Hematopoietic multipotent progenitor cell treated with erythropoietin and hydrocortisone succinate and interleukin-3 and kit ligand, for 17 days (in vitro differentiated cells): ENCODE measurements around the gene AGPAT1.
A peak's percentile ranks its signal among the peaks of the same experiment; 100 is the strongest.
"Not testable (repeated sequence)": the region's sequence is repeated elsewhere in the genome, so short reads cannot be mapped to it uniquely, and the experiment has no call there.

Source experiments
- DNase-seq: peaks from one replicate; pipeline ENCODE4 v3.0.0-alpha.2; 2015; ENCODE audit warnings: low spot score

The AGPAT1 gene, protein sequence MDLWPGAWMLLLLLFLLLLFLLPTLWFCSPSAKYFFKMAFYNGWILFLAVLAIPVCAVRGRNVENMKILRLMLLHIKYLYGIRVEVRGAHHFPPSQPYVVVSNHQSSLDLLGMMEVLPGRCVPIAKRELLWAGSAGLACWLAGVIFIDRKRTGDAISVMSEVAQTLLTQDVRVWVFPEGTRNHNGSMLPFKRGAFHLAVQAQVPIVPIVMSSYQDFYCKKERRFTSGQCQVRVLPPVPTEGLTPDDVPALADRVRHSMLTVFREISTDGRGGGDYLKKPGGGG

DNA sequence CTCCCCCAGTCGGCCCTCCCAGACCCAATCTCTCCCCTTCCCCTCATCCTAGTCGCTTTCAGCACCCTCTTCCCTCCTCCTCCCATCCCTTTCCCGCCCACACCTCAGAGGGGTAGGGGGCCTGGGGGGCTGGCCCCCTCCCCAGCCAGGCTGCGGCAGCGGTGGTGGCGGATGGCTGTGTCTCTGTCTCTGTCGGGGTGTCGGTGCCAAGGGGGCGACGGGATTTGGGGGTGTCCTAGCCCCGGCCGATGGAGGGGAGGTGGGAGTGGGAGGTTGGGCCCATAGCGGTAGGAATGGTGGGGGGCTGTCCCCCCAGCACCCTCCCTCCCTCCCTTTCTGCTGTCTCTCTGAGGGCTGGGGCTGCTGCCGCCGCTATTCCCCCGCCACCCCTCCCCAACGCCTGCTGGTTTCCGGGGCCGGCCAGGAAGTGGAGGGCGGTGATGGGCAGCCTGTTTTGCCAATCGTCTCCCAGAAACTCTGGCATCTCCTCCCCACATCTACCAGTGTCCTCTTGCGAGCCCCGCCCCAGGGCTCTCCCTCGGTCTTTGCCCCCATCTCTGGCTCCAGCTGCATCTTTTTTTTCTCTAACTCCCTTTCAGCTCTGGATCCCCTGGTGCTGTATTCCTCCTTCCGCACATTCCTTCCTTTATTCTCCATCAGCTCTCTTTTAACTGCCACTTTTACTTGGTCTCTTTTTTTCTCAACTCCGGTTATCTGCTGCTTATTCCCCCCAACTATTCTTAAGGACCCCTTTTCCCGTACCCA lies at the start of gene AGPAT1:
Gene AGPAT1, minus strand, starts transcription at position 374 of the 765 bp plus-strand sequence. CDS start 4,588 bp downstream, outside the sequence.
- peak; percentile 95 for DNase-seq

DNA sequence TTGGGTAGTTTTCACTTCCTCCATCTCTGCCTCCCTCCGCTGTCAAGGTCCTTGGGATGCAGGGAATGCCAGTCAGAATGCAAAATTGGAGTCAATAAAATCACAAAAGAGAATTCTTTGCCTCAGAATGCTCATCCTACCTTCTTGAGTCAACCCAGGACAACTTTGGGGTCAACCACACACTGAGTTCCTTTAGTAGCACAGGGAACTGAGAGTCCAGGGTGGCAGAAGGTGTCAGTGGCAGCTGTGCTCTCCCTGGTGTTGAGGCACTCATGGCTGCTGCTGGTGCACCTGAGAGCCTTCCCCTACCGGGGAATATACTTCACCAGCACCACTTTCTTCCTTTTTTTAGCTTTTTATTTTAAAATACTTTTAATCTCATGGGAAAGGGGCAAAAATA lies 48.8 kb upstream of the AGPAT1 start:
- DNase-seq: no peak

DNA sequence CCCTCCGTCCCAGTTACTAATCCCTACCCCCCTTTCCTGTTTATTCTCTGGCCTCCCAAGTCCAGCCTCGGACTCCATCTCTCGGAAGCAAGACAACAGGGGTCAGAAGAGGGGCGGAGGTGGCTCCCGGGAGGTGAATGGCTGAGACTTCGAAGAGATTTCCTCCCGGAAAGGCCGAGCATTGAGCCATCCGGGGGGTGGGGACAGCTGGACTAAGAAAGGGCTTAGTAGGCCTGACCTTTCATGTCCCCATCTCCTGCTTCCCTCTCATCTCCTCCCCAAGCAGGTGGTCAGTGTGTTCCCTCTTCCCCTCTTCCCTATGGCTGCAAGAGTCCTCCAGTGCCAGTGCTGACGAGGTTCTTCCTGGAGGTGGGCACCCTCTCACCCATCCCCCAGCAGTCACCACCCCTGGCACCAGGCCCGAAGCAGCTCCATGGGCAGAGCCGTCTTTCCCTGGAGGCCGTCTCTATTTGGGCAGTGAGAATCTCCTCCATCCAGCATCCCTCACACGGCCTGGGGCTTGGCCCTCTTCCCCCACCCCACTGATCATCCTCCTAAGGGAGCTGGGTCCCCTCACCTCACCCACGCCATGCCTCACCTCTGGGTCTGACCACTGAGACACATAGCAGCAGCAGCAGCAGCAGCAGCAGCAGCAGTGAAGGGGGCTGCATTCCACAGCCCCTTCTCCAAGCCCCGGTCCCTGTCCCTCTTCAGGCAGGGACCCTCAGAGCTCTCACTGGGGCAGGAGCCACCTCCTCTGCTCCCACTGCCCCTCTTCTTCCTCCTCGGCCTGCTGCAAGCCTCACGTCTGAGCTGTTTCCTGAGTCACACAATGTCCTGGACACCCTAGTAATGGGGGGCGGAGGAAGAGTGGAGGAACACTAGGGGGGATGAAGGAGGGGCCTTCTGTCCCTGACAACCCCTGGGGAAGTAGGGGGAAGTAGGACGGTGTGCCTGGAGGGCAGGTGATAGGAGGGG lies 47.7 kb upstream of the AGPAT1 start, which contains the start of gene NOTCH4:
Gene NOTCH4, minus strand, starts transcription at position 810 of the 978 bp plus-strand sequence. Its CDS starts 139 bp downstream, at position 671.
- DNase-seq: no peak

DNA sequence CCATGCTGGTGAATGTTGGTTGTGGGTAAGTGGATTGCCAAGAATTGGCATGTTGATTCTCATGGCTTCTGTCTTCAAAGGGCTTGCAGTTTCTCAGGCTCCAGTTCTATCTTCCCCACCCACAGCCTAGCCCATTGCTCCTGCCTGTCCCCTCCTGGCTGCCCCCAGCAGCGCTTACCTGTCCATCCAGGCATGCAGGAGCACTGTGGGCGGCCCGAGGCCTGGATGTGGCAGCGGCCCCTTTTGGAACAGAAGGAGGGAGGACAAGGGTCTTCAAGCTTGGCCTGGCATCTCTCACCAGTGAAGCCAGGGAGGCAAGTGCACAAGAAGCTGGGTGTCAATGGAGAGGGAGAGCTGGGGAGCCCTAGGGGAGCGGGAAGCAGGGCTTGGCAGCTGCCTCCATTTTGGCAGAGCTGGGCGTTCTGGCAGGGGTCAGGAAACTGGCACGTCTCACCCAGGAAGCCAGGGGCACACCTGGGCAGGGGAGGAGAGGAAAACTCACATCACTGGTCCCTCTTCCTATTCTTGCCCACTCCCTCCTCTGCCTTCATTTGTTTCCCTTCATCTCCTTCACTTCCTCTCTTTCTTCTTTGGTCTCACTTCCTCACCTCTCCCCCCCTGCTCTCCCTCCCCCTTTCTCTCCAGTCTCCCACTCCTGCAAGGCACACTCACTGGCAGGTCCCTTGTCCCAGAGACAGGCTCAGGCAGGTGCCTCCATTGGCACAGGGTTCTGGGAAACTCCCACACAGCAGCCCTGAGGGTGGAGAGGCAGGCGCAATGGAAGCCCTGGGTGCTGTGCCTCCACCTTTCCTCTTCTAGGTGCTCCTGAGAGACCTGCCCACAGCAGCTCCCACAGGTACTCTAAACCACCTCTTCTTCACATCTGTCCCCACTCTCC lies 46.7 kb upstream of the AGPAT1 start:
- no peak for DNase-seq

DNA sequence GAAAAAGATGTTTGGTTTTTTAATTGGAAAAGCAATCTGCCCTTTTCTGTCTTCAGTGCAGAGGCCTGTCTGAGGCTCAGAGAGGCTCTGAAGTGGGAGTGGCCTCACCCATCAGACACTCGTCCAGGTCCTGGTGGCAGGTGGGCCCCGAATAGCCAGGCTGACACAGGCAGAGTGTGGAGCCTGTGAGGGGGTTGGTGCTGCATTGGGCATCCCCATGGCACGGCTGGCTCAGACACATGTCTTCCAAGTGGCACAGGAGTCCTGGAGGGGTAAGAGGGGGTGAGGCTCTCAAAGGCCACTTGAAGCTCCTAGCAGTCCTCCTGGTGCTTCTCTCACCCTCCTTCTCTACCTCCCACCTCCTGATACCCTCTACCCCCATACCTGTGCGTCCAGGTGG lies 44.1 kb upstream of the AGPAT1 start:
- DNase-seq: no peak

DNA sequence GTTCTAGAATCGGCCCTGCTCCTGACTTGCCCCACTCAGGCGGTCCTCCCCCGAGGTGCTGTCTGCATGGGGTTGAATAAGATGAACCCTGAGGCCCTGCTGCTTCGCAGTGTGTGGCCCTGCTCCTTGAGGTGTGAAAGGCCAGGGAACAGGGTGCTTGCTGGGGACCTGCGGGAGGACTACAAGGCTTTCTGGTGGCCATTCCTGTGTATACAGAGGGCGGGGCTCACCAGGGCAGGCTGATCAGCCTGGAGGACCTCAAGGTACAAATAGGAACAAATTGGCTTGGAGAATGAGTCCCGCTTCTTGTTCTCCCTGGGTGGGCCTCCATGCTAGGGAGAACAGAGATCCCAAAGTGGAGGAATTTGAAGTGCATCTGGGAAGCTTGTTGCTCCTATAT lies 42.3 kb upstream of the AGPAT1 start:
- no peak for DNase-seq

DNA sequence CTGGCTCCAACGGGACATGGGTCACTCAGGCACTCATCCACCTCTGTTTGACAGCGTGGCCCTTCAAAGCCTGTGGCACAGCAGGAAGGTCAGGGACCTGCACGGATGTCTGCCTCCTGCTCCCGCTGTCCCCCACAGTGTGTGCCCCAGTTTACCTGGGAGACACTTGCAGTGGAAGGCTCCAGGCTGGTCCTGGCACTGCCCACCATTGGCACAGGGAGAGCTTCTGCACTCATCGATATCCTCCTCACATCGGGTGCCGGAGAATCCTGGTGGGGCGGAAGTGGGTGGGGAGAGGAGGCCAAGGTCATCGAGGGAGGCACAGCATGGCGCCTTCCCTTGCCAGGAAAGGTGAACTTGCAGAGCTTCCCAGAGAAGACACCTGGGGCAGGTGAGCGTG lies 41.1 kb upstream of the AGPAT1 start:
- DNase-seq: no peak

DNA sequence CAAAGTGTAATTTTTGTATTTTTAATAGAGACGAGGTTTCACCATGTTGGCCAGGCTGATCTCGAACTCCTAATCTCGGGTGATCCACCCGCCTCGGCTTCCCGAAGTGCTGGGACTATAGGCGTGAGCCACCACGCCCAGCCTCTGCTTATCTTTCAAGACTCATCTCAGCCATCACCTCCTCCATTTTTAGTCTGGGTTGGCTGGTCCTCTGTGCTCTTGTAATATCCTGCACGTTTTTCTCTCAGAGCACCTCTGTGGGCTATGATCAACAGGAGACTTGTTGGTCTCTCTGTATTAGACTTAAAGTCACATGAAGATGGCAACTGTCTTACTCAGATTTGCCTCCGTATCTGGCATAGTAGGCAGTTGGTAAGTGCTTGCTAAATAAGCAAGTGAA lies 40.4 kb upstream of the AGPAT1 start:
- DNase-seq: no peak

DNA sequence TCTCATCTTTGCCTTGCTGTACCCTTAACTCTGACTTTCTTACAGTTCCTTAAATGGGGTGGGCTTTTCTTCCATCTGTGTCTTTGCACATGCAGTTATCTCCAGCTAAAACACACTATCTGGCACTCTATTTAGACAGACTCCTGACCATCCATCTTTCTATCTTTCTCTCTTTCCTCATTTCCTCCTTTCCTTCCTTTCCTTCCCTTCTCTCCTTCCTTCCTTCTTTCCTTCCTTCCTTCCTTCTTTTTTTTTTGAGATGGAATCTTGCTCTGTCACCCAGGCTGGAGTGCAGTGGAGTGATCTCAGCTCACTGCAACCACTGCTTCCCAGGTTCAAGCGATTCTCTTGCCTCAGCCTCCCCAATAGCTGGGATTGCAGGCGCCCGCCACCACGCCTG lies 39.7 kb upstream of the AGPAT1 start:
- no peak for DNase-seq

DNA sequence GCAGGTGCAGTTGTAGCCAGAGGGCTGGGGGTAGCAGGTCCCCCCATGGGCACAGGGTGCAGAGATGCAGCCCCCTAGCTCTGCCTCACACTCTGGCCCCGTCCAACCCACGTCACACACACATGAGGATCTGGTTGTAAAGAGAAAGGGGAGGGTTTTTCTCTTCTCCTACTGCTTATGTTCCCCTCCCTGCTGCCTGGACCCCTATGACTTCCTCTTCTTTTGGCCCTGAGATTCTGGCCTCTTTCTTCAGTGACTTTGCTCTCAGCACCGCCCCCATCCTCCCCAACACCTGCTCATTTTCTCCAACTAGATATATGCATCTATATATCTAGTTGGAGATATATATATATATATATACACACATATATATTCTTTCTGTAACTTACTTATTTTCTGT lies 38.2 kb upstream of the AGPAT1 start:
- no peak for DNase-seq

DNA sequence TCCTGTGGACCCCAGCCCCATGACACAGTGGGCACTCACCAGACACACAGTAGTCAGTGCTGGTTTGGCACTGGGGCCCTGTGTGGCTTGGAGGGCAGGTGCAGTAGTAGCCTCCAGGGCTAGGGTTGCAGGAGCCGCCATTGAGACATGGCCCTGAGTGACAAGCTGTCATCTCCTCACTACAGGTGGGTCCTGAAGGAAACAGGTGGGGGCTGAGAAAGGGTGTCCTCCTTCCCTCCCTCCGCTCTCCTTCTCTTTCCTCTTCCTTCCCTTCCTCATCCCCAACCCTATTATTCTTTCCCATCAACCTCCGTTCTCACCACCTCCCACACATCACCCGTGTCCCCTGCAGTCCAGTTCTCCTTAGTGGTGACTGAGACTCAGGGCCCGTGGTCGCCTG lies 37.8 kb upstream of the AGPAT1 start:
- DNase-seq: no peak

DNA sequence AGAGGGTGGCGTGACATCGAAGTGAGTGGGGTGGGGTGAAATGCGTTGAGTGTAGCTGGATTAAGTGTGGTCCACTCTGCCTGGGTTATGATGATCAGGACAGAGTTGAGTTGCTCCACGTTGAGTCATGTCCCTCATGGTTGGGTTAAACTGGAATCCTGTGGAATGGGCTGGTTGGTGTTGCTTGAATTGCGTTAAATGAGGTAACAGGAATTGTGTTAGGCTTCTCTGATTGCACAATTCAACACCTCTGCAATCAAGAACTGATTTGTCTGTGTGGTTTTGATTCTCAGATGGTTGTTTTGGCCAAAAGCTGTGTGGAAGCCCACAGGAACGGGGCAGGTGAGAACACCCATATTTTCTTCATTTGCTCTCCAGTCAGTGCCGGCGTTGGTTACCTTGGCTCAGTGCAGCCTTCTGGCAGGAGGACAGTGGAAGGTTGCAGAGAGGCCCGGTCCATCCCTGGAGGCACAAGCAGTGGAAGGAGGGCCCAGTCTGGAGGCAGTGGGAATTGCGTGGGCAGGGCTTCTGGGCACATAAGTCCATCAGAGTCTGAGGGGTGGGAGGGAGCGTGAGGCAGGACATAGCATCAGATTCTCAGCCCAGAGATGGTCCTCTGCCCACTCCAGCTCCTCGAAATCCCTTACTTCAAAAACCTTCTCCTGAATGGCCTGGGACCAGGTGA lies 36.3 kb upstream of the AGPAT1 start:
- DNase-seq: no peak

DNA sequence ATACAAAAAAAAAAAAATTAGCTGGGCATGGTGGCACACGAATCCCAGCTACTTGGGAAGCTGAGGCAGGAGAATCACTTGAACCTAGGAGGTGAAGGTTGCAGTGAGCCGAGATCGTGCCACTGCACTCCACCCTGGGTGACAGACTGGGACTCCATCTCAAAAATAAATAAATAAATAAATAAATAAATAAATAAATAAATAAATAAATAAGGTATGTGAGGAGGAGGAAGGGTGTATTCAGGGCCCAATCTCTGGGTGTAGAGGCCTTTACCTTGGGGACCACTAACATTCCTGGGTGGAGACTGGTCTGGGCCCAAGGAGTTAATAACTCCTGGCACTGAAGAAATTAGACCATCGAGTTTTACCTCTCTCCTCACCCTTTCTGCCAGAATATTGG lies 35.5 kb upstream of the AGPAT1 start:
- DNase-seq: not testable (repeated sequence)

DNA sequence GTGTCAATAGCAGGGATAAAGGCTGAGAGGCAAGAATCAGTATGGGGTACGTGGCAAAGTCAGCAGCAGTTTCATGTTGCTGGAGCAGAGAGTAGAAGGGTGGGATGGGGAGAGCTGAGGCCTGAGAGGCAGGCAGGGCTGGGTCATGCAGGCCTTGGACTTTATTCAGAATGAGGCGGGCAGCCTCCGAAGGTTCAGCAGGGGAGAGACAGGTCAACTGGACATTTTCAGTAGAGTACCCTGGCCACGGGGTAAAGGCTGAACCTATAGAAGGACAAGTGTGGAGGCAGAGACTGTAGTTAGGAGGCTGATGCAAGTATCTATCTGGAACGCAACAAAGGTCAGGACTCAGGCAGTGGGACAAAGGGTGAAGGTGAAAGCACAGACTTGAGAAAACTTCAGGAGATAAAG lies 34.3 kb upstream of the AGPAT1 start:
- DNase-seq: no peak

DNA sequence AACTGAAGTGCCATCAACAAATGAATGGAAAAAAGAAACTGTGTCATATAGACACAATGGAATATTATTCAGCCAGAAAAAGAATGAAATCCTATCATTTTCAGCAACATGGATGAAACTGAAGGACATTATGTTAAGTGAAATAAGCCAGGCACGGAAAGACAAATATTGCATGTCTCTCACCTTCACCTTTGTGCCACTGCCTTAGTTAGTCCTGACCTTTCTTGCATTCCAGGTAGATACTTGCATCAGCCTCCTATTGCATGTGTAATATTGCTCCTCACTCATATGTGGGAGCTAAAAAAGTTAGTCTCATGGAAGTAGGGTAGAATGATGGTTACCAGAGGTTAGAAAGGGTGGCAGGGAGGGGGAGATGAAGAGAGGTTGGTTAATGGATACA lies 33.1 kb upstream of the AGPAT1 start:
- no peak for DNase-seq

DNA sequence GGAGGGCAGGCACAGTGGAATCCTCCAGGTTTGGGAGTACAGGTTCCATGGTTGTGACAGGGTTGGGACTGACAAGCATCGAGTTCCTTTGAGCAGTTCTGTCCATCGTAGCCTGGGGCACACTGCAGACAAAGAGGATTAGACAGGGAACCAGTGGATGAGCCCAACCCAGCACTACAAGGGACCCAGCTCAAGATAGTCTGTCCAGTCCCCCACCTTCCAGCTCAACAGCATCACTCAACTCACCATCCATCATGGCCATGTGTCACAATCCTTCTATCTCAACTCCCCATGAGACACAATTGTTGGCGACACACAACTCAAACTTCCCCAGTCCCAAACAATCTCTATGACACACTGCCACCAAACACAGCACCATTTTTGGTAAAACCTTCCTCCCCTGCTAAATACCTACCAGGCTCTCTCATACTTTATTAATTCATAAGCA lies 28.4 kb upstream of the AGPAT1 start:
- DNase-seq: no peak

DNA sequence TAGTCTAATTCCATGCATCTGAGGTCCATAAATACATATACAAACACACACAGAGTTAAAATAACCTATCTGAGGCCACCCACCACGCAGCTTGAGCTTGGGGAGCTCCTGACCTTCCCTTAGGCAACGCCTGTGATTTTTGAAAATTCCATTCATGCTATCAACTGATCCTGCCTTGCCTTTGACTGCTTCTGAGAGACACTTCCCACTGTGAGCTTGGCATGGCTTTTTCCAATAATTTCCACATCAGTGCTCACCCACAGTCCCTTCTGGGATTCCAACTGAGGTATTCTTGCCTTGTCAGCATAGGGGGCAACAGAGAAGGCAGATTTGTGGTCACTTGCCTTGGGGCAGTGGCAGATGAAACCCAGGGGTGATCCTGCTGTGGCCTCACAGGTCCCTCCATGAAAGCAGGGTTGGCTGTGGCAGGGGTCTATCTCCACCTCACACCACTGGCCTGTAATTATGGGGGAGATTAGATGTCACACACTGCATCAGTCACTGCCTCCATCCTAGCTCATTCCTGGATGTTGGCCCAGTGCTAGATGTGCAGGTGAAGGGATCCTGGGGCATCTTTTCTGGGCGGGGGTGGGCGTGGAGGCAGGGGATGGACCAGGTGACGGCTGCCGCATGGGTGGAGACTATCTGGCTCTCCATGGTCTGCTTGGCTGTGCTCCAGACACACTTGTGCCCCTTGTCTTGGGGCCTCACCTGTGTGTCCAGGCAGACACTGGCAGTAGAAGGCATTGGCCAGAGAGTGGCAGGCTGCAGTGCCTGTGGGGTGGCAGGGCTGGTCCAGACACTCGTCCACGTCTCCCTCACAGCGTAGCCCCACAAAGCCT lies 27.8 kb upstream of the AGPAT1 start:
- no peak for DNase-seq

DNA sequence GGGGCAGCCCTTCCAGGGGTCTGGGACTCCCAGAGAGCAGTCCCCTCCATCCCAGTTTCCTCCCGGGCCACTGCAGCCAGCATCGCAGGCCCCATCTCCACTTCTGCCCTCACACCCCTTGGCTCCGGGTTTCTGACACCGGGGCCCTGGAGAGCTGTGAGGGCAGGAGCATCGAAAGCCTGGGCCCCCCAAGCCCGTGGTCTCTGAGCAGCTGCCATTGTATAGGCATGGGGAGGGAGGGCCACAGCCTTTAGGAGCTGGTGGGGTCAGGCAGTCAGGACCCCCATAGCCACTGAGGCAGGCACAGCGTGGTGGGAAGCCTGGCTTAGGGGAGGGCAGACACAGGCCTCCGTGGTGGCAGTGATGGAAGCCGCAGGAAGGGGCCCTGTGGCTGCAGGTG lies 26.3 kb upstream of the AGPAT1 start:
- no peak for DNase-seq

DNA sequence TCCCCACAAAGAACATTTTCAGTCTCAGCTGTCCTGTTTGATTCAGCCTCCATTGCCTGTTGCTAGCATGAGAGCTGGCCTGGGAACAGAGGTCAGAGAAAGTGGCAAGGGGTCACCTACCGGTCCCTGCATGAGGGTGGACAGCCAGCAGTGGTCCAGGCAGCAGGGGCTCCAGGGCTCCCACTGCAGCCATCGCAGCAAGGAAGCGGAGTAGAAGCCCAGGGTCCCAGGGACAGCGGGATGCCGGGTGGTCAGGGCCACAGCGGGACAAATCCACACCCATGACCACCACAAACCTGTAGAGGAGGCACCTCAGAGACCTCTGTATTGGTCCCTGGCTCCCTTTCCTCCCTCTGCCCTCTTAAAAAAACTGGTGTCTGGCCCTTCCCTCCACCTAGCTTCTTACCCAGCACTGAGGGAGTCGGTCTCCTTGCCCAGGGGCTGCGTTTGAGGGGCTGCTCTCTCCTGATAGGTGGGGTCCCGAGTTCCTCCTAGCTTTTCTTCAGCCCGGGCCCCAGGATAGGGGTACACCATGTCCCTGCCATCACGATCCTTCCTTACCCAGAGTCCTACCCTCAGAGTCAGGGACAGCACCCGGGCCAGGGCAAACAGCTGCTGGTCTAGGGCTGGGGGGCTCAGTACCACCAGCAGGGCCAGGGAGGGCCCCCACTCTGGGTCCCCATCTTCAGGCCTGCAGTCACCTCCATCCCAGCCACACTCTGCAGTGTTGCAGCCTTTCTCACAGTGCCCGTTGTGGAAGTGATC lies 25.0 kb upstream of the AGPAT1 start:
- no peak for DNase-seq
